GM18861 (cell line): ENCODE measurements around the gene MAEA.
"Not testable (repeated sequence)": the region's sequence is repeated elsewhere in the genome, so short reads cannot be mapped to it uniquely, and the experiment has no call there.

Experiments used
- ATAC-seq: cut with Tn5 transposase; IDR thresholded peaks from one replicate; pipeline ENCODE4 v1.9.1; 2021; ENCODE audit not compliant: unreplicated experiment

MAEA gene

GRCh38 chr4:1277667-1278665, 11.7 kb upstream of the MAEA start:
- no peak for ATAC-seq

- ATAC-seq = no peak
These were observed 10.4 kb upstream of the MAEA start for GRCh38 chr4:1279253-1279652.

GRCh38 chr4:1283711-1284110, 6.0 kb upstream of the MAEA start:
- no peak for ATAC-seq

GRCh38 chr4:1285151-1285789, 4.4 kb upstream of the MAEA start:
- ATAC-seq = no peak

GRCh38 chr4:1285790-1286553, 3.7 kb upstream of the MAEA start:
- ATAC-seq = no peak

- ATAC-seq = no peak
These were observed 905 bp upstream of the MAEA start for GRCh38 chr4:1288786-1289185.

GRCh38 chr4:1290165-1290977, 680 bp downstream of the MAEA start:
- ATAC-seq = peak; percentile 1

GRCh38 chr4:1291091-1291490, 1.4 kb downstream of the MAEA start:
- ATAC-seq = no peak

- no peak for ATAC-seq
These were observed 2.5 kb downstream of the MAEA start for GRCh38 chr4:1291996-1292702.

- not testable (repeated sequence) for ATAC-seq
These were observed 3.0 kb downstream of the MAEA start for GRCh38 chr4:1292703-1293011.

- no peak for ATAC-seq
These were observed 3.8 kb downstream of the MAEA start for GRCh38 chr4:1293531-1293941.

- no peak for ATAC-seq
These were observed 4.3 kb downstream of the MAEA start for GRCh38 chr4:1293991-1294390.

GRCh38 chr4:1294424-1294823, 4.7 kb downstream of the MAEA start:
- ATAC-seq = no peak

GRCh38 chr4:1294891-1295290, 5.2 kb downstream of the MAEA start:
- no peak for ATAC-seq

- no peak for ATAC-seq
These were observed 5.8 kb downstream of the MAEA start for GRCh38 chr4:1295405-1296055.

- ATAC-seq = no peak
These were observed 6.8 kb downstream of the MAEA start for GRCh38 chr4:1296324-1297022.

- no peak for ATAC-seq
These were observed 7.3 kb downstream of the MAEA start for GRCh38 chr4:1297023-1297395.

GRCh38 chr4:1297456-1298325, 8.0 kb downstream of the MAEA start:
- ATAC-seq = no peak
